ENCODE measurements around the gene PKP4. TPM values are rescaled to one million over a fixed set of nuclear protein-coding genes. Genes with fewer than 3 reads are reported as not detected.

Gene PKP4
- total RNA-seq, 2 donors from 2014 or later: 90.5 to 102 TPM

DNA sequence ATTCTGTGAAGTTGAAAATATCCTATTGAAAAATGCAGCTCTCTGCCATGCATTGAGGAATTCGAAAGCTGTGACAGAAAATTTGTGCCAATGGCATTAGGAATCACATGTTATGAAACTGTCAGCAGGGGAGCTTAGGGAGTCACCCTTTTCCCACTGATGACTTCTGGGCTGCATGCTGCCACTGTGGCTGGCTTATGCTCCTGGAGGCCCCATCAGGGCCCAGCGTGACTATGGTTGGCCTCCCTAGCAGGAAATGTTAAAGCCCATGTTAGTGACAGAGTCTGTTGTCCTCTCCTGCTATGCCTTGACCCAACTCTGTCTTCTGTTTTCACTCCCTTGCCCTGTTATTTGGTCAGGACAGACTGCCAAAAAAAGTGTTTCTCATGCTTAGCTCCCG lies 198.9 kb downstream of the PKP4 start:
- Histone ChIP-seq H3K9ac (ENCODE audit: extremely low read depth, low read length, poor library complexity, severe bottlenecking) (no peak overlapping the region), H3K27ac (ENCODE audit: low read depth, low read length) (no peak overlapping the region), H3K4me3 (ENCODE audit: low read length) (no peak overlapping the region), H3K4me1 (ENCODE audit: control insufficient read depth, insufficient read depth, low read length) (no peaks in the 10 kb centered on the region), H3K9me3 (ENCODE audit: control insufficient read depth, low read length) (no peaks in the 10 kb centered on the region), H3K27me3 (ENCODE audit: control insufficient read depth, insufficient read depth, low read length, poor library complexity, severe bottlenecking) (no peaks in the 10 kb centered on the region), H3K36me3 (ENCODE audit: control insufficient read depth, insufficient read depth, low read length) (peaks cover 37% of the 10 kb centered on the region)
- WGBS, 2 experiments (ENCODE audit: insufficient coverage in 1 of 2, insufficient read length in 1 of 2): 63 to 66% methylated on average over 3 of the region's 3 CpGs
- no peak for DNase-seq
- no peak overlapping the region for H3K27ac Mint-ChIP-seq
- TF ChIP-seq, protein P1, sequence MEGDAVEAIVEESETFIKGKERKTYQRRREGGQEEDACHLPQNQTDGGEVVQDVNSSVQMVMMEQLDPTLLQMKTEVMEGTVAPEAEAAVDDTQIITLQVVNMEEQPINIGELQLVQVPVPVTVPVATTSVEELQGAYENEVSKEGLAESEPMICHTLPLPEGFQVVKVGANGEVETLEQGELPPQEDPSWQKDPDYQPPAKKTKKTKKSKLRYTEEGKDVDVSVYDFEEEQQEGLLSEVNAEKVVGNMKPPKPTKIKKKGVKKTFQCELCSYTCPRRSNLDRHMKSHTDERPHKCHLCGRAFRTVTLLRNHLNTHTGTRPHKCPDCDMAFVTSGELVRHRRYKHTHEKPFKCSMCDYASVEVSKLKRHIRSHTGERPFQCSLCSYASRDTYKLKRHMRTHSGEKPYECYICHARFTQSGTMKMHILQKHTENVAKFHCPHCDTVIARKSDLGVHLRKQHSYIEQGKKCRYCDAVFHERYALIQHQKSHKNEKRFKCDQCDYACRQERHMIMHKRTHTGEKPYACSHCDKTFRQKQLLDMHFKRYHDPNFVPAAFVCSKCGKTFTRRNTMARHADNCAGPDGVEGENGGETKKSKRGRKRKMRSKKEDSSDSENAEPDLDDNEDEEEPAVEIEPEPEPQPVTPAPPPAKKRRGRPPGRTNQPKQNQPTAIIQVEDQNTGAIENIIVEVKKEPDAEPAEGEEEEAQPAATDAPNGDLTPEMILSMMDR (conservative IDR thresholded peaks at IDR 0.05): no peak
- H3K4me3 Mint-ChIP-seq: no peak overlapping the region
- no peaks in the 10 kb centered on the region for H3K27me3 Mint-ChIP-seq (ENCODE audit: insufficient read depth)
- H3K9me3 Mint-ChIP-seq: no peaks in the 10 kb centered on the region
- H3K36me3 Mint-ChIP-seq (ENCODE audit: low read depth): peaks cover 9% of the 10 kb centered on the region
- no peaks in the 10 kb centered on the region for H3K4me1 Mint-ChIP-seq

DNA sequence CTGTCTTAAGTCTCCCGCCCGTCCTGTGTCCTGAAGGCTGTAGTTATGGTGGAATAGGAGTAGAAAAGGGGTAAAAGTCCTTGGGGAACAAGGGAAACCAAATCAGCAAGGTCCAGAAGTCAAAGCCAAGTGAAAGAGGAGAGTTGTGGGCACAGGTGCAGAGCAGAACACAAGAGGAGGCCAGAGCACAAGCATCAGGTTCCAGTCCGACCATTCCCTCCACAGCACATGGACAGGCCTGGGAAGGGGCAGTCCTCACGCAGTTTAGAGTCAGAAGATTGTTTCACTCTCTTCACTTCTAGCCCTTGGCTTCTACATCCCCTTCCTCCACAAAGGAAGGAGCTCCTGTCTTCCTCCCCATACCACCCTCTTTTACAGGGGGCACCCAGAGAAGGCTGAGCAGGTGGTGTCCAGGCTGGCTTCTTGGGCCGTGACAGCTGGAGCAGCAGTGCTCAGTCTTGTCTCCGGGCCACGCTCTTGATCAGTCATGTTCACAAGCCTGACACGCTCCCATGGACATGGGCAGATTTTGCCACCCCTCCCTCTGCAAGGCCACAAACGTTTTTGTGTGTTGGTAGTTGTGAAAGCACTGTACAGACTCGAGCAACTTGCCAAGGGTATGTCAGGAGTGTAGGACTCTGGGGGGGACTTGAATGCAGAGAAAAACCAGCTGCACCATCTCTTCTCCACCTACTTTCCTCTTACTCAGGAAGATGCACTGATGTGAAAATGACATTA lies 199.9 kb downstream of the PKP4 start:
- H3K4me3 Mint-ChIP-seq: no peak overlapping the region
- H3K4me3 ChIP-seq (ENCODE audit: low read length): no peak overlapping the region
- H3K9ac ChIP-seq (ENCODE audit: extremely low read depth, low read length, poor library complexity, severe bottlenecking): no peak overlapping the region
- no peaks in the 10 kb centered on the region for H3K4me1 ChIP-seq (ENCODE audit: control insufficient read depth, insufficient read depth, low read length)
- no peaks in the 10 kb centered on the region for H3K4me1 Mint-ChIP-seq
- H3K36me3 ChIP-seq (ENCODE audit: control insufficient read depth, insufficient read depth, low read length): peaks cover 47% of the 10 kb centered on the region
- H3K9me3 Mint-ChIP-seq: no peaks in the 10 kb centered on the region
- H3K36me3 Mint-ChIP-seq (ENCODE audit: low read depth): peaks cover 18% of the 10 kb centered on the region
- TF ChIP-seq, protein P1 (conservative IDR thresholded peaks at IDR 0.05): no peak
- 91 to 96% methylated on average over 7 to 9 of the region's 10 CpGs for WGBS, 2 experiments (ENCODE audit: insufficient coverage in 1 of 2, insufficient read length in 1 of 2)
- no peak overlapping the region for H3K27ac ChIP-seq (ENCODE audit: low read depth, low read length)
- H3K27ac Mint-ChIP-seq: no peak overlapping the region
- H3K9me3 ChIP-seq (ENCODE audit: control insufficient read depth, low read length): no peaks in the 10 kb centered on the region
- no peaks in the 10 kb centered on the region for H3K27me3 Mint-ChIP-seq (ENCODE audit: insufficient read depth)
- H3K27me3 ChIP-seq (ENCODE audit: control insufficient read depth, insufficient read depth, low read length, poor library complexity, severe bottlenecking): no peaks in the 10 kb centered on the region
- DNase-seq: no peak

DNA sequence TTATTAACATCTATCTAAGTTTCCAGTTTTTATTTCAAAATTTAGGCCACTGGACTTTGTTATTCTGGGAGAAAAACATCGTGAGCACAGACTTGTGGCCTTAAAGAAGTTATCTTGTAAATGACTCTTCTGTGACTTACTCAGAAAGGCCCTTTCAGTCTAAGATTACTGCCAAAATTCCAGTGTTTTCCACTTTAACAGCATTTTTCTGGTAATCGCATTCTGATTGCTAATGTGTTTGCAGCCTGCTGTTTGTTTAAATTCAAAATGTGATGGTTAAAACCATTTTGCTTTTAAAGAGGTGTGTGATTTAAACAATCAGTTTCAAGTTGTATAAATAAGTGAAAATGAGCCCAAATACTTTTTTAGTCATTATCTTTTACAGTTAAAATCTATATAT lies 201.6 kb downstream of the PKP4 start:
- H3K4me3 Mint-ChIP-seq: no peak overlapping the region
- peaks cover 64% of the 10 kb centered on the region for H3K36me3 ChIP-seq (ENCODE audit: control insufficient read depth, insufficient read depth, low read length)
- H3K27ac Mint-ChIP-seq: no peak overlapping the region
- no peaks in the 10 kb centered on the region for H3K4me1 Mint-ChIP-seq
- 96 to 100% methylated on average over 1 to 2 of the region's 2 CpGs for WGBS, 2 experiments (ENCODE audit: insufficient coverage in 1 of 2, insufficient read length in 1 of 2)
- H3K9ac ChIP-seq (ENCODE audit: extremely low read depth, low read length, poor library complexity, severe bottlenecking): no peak overlapping the region
- TF ChIP-seq, protein P1 (conservative IDR thresholded peaks at IDR 0.05): no peak
- no peaks in the 10 kb centered on the region for H3K9me3 Mint-ChIP-seq
- no peaks in the 10 kb centered on the region for H3K4me1 ChIP-seq (ENCODE audit: control insufficient read depth, insufficient read depth, low read length)
- peaks cover 18% of the 10 kb centered on the region for H3K36me3 Mint-ChIP-seq (ENCODE audit: low read depth)
- H3K9me3 ChIP-seq (ENCODE audit: control insufficient read depth, low read length): no peaks in the 10 kb centered on the region
- no peak overlapping the region for H3K4me3 ChIP-seq (ENCODE audit: low read length)
- no peak overlapping the region for H3K27ac ChIP-seq (ENCODE audit: low read depth, low read length)
- H3K27me3 ChIP-seq (ENCODE audit: control insufficient read depth, insufficient read depth, low read length, poor library complexity, severe bottlenecking): no peaks in the 10 kb centered on the region
- no peak for DNase-seq
- H3K27me3 Mint-ChIP-seq (ENCODE audit: insufficient read depth): no peaks in the 10 kb centered on the region

All from endodermal cell (in vitro differentiated cells).